Chondrocyte (in vitro differentiated cells): ENCODE results near the gene SPEG. TPM values are rescaled to one million over a fixed set of nuclear protein-coding genes. Genes with fewer than 3 reads are reported as not detected.

ENCODE experiments used
- DNase-seq: peaks from one replicate; pipeline ENCODE4 v3.0.0; 2021; ENCODE audit warnings: mixed read lengths, low spot score
- H3K27ac Mint-ChIP-seq: one replicate; pipeline ENCODE4 v1.8.0; 2021; ENCODE audit warnings: mild to moderate bottlenecking, moderate library complexity, mixed read lengths; ENCODE audit not compliant: unreplicated experiment
- H3K27me3 Mint-ChIP-seq: 2 replicates; pipeline ENCODE4 v1.8.0; 2021; ENCODE audit warnings: low read depth, mixed read lengths
- H3K36me3 Mint-ChIP-seq: 2 replicates; pipeline ENCODE4 v1.8.0; 2021; ENCODE audit warnings: low read depth, mixed read lengths
- H3K4me1 Mint-ChIP-seq: 2 replicates; pipeline ENCODE4 v1.8.0; 2021; ENCODE audit warnings: low read depth, mild to moderate bottlenecking, mixed read lengths
- H3K4me3 Mint-ChIP-seq: one replicate; pipeline ENCODE4 v1.8.0; 2021; ENCODE audit warnings: mild to moderate bottlenecking, moderate library complexity, mixed read lengths; ENCODE audit not compliant: unreplicated experiment
- H3K9me3 Mint-ChIP-seq: 2 replicates; pipeline ENCODE4 v1.8.0; 2021; ENCODE audit warnings: low read depth, mixed read lengths
- CTCF ChIP-seq: fragments of 200-600 bp; sonication (generic); IDR thresholded peaks from 2 replicates; pipeline ENCODE4 v1.5.0; 2021; ENCODE audit warnings: antibody characterized with exemption, mild to moderate bottlenecking, moderate library complexity
- total RNA-seq: library from RNA; stranded (reverse); gene quantifications from 3 replicates; pipeline ENCODE4 v1.2.1, GENCODE V29; 2021

SPEG gene
- total RNA-seq, 1 donor from 2014 or later = 94.9 TPM

- Mint-ChIP-seq H3K27ac (no peak overlapping the region), H3K36me3 (peaks cover 15% of the 10 kb centered on the region), H3K4me1 (peaks cover 38% of the 10 kb centered on the region), H3K27me3 (no peaks in the 10 kb centered on the region), H3K9me3 (no peaks in the 10 kb centered on the region), H3K4me3 (no peak overlapping the region)
- DNase-seq = no peak
- no peak for TF ChIP-seq CTCF
Measured at GRCh38 chr2:219501849-219502248, 67.2 kb downstream of the SPEG start.

- no peak for TF ChIP-seq CTCF
- peaks cover 35% of the 10 kb centered on the region for H3K4me1 Mint-ChIP-seq
- no peak for DNase-seq
- H3K27ac Mint-ChIP-seq = no peak overlapping the region
- peaks cover 15% of the 10 kb centered on the region for H3K36me3 Mint-ChIP-seq
- H3K9me3 Mint-ChIP-seq = no peaks in the 10 kb centered on the region
- H3K27me3 Mint-ChIP-seq = no peaks in the 10 kb centered on the region
- no peak overlapping the region for H3K4me3 Mint-ChIP-seq
Measured at GRCh38 chr2:219502618-219503017, 68.0 kb downstream of the SPEG start.

DNA sequence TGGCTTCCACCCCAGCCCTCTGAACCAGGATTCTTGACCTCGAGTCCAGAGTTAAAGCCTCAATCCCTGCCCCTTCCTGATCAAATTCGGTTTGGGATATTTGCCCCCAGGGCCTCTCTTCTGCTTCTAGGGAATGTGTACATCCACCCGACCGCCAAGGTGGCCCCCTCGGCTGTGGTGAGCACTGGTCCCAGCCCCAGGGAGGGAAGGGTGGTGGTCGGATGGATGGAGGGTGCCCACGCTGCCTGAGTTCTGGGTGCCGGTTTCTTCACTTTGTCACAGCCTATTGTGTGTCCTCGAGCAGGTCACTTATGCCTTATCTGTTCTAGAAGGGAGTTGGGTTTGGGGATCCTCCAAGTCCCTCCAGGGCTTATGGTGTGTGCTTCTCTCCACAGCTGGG, 70.9 kb downstream of the SPEG start:
- peaks cover 22% of the 10 kb centered on the region for H3K4me1 Mint-ChIP-seq
- no peak overlapping the region for H3K27ac Mint-ChIP-seq
- H3K36me3 Mint-ChIP-seq = peaks cover 15% of the 10 kb centered on the region
- no peak overlapping the region for H3K4me3 Mint-ChIP-seq
- H3K9me3 Mint-ChIP-seq = no peaks in the 10 kb centered on the region
- TF ChIP-seq CTCF = no peak
- peaks cover 5% of the 10 kb centered on the region for H3K27me3 Mint-ChIP-seq
- no peak for DNase-seq

DNA sequence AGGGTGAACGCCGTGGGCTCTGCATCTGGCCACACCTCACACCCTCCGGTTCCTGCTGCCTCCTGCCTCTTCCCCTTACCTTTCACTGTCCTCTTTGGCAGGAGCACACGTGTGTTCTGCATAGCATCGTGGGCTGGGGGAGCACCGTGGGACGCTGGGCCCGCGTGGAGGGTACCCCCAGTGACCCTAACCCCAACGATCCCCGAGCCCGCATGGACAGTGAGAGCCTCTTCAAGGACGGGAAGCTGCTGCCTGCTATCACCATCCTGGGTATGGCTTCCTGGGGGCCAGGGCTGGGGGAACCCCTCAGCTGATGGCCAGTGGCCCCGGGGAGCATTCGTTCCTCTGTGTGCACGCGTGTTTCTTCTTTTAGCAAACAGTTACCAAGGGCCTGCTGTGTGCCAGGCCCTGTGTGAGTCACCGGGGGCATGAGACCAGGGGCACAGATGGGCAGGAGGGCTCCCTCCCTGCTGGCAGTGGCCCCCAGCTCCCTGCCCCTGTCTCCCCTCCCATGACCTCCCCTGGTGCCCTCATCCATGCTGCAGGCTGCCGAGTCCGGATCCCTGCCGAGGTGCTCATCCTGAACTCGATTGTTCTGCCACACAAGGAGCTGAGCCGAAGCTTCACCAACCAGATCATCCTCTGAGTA, 71.6 kb downstream of the SPEG start:
- Mint-ChIP-seq H3K27me3 (peaks cover 10% of the 10 kb centered on the region), H3K4me3 (no peak overlapping the region), H3K27ac (no peak overlapping the region)

More for the DNA sequence above, 71.6 kb downstream of the SPEG start:
- no peak for TF ChIP-seq CTCF
- H3K9me3 Mint-ChIP-seq = no peaks in the 10 kb centered on the region
- H3K4me1 Mint-ChIP-seq = peaks cover 16% of the 10 kb centered on the region
- H3K36me3 Mint-ChIP-seq = peaks cover 15% of the 10 kb centered on the region
- no peak for DNase-seq
